Retinal pigment epithelial cell (primary cell): Measurements from ENCODE around the gene RAB31.

Source experiments
- DNase-seq: peaks from one replicate; pipeline ENCODE4 v3.0.0-alpha.2; 2010; ENCODE audit warnings: low read depth
- H3K4me3 ChIP-seq: 2 replicates; pipeline ENCODE4 v1.5.1; 2011; ENCODE audit warnings: mild to moderate bottlenecking, low read length, control low read depth, moderate library complexity
- CTCF ChIP-seq: conservative IDR thresholded peaks from 2 replicates; pipeline ENCODE4 v1.5.1; 2011; ENCODE audit warnings: low read depth, low read length, control low read depth, inconsistent platforms

Gene RAB31

GRCh38 chr18:9831036-9831722, 123.1 kb downstream of the RAB31 start:
- H3K4me3 ChIP-seq = no peak overlapping the region
- no peak for TF ChIP-seq CTCF
- no peak for DNase-seq

- no peak for TF ChIP-seq CTCF
- DNase-seq = no peak
- H3K4me3 ChIP-seq = no peak overlapping the region
These were observed 123.7 kb downstream of the RAB31 start for GRCh38 chr18:9831723-9832199.

GRCh38 chr18:9832871-9833270, 124.8 kb downstream of the RAB31 start:
- TF ChIP-seq CTCF = no peak
- DNase-seq = no peak
- no peak overlapping the region for H3K4me3 ChIP-seq

GRCh38 chr18:9834551-9834950, 126.5 kb downstream of the RAB31 start:
- no peak for TF ChIP-seq CTCF
- no peak overlapping the region for H3K4me3 ChIP-seq
- no peak for DNase-seq

GRCh38 chr18:9835113-9835755, 127.1 kb downstream of the RAB31 start:
- DNase-seq = no peak
- no peak overlapping the region for H3K4me3 ChIP-seq
- no peak for TF ChIP-seq CTCF

GRCh38 chr18:9835825-9836224, 127.7 kb downstream of the RAB31 start:
- no peak for DNase-seq
- H3K4me3 ChIP-seq = no peak overlapping the region
- no peak for TF ChIP-seq CTCF
